GM19239 (cell line): Measurements from ENCODE around the gene HYAL2.
"Not testable (repeated sequence)": the region's sequence is repeated elsewhere in the genome, so short reads cannot be mapped to it uniquely, and the experiment has no call there.

Source experiments
- DNase-seq: peaks from one replicate; pipeline ENCODE4 v3.0.0; 2011; ENCODE audit warnings: low spot score; ENCODE audit not compliant: insufficient read length
- FAIRE-seq: peaks from 2 replicates; lab custom pipeline; 2011; peaks lifted over from hg19 to GRCh38; lab: Jason Lieb, UNC

The HYAL2 gene

GRCh38 chr3:50294492-50295403 is 27.8 kb downstream of the HYAL2 start:
- no peak for DNase-seq
- FAIRE-seq, result no peak

GRCh38 chr3:50294089-50294488 is 28.5 kb downstream of the HYAL2 start:
- DNase-seq, result no peak

GRCh38 chr3:50293079-50293801 is 29.3 kb downstream of the HYAL2 start:
- DNase-seq, result no peak
- peak; percentile 35 for FAIRE-seq

More at GRCh38 chr3:50294089-50294488, 28.5 kb downstream of the HYAL2 start:
- FAIRE-seq, result no peak

- DNase-seq (peak; percentile 96), FAIRE-seq (peak; percentile 99)
These were observed 30.1 kb downstream of the HYAL2 start, which contains the start of gene IFRD2 for GRCh38 chr3:50292159-50293078. Gene IFRD2, minus strand, starts transcription at chr3:50292429. Its CDS starts 155 bp downstream, at chr3:50292274.

GRCh38 chr3:50290161-50290641 is 32.3 kb downstream of the HYAL2 start:
- no peak for DNase-seq
- FAIRE-seq, result no peak

GRCh38 chr3:50289130-50289529 is 33.4 kb downstream of the HYAL2 start:
- DNase-seq (no peak), FAIRE-seq (no peak)

GRCh38 chr3:50288387-50289007 is 34.0 kb downstream of the HYAL2 start:
- DNase-seq (no peak), FAIRE-seq (no peak)

GRCh38 chr3:50287262-50287661 is 35.3 kb downstream of the HYAL2 start:
- no peak for FAIRE-seq
- DNase-seq, result no peak

- DNase-seq (no peak), FAIRE-seq (no peak)
These were observed 36.0 kb downstream of the HYAL2 start for GRCh38 chr3:50286322-50287227.

GRCh38 chr3:50284121-50284520 is 38.4 kb downstream of the HYAL2 start:
- not testable (repeated sequence) for DNase-seq, FAIRE-seq

- no peak for FAIRE-seq
These were observed 43.1 kb downstream of the HYAL2 start for GRCh38 chr3:50279255-50280016.

GRCh38 chr3:50278880-50279224 is 43.7 kb downstream of the HYAL2 start, which contains the start of gene LSMEM2:
Gene LSMEM2, plus strand, starts transcription at chr3:50279087. Its CDS starts 27 bp downstream, at chr3:50279114.
- no peak for FAIRE-seq

More at GRCh38 chr3:50279255-50280016, 43.1 kb downstream of the HYAL2 start:
- DNase-seq, result no peak

GRCh38 chr3:50278123-50278879 is 44.2 kb downstream of the HYAL2 start:
- FAIRE-seq, result no peak

More at GRCh38 chr3:50278880-50279224, 43.7 kb downstream of the HYAL2 start, which contains the start of gene LSMEM2:
- DNase-seq, result no peak

GRCh38 chr3:50276762-50277101 is 45.8 kb downstream of the HYAL2 start:
- DNase-seq, result no peak
- no peak for FAIRE-seq

More at GRCh38 chr3:50278123-50278879, 44.2 kb downstream of the HYAL2 start:
- DNase-seq, result no peak

- no peak for FAIRE-seq
- no peak for DNase-seq
These were observed 46.4 kb downstream of the HYAL2 start for GRCh38 chr3:50275996-50276761.
